Ureter (tissue), 1 donor: Measurements from ENCODE around the gene L2HGDH. TPM values are rescaled to one million over a fixed set of nuclear protein-coding genes. Genes with fewer than 3 reads are reported as not detected.
A peak's percentile ranks its signal among the peaks of the same experiment; 100 is the strongest.

Experiments used
- DNase-seq: peaks from one replicate; pipeline ENCODE4 v3.0.0-alpha.2; 2020; ENCODE audit warnings: low spot score
- total RNA-seq: library from RNA; stranded (reverse); gene quantifications from one replicate; pipeline ENCODE4 v1.2.4, GENCODE V29; 2023
- donor health status: DM: yes; HTN: yes; CAD: no.

Gene L2HGDH
- total RNA-seq, 1 donor from 2014 or later: 7.8 TPM

GRCh38 chr14:50288146-50288545, 23.9 kb downstream of the L2HGDH start:
- no peak for DNase-seq

- no peak for DNase-seq
Measured at GRCh38 chr14:50285861-50286260, 26.2 kb downstream of the L2HGDH start.

- no peak for DNase-seq
Measured at GRCh38 chr14:50272498-50272897, 39.5 kb downstream of the L2HGDH start.

- DNase-seq: no peak
Measured at GRCh38 chr14:50270932-50271331, 41.1 kb downstream of the L2HGDH start.

- DNase-seq: no peak
Measured at GRCh38 chr14:50265029-50265428, 47.0 kb downstream of the L2HGDH start.

- DNase-seq: no peak
Measured at GRCh38 chr14:50263321-50263720, 48.7 kb downstream of the L2HGDH start.

- no peak for DNase-seq
Measured at GRCh38 chr14:50262865-50263264, 49.2 kb downstream of the L2HGDH start.

- DNase-seq: no peak
Measured at GRCh38 chr14:50260511-50260910, 51.5 kb downstream of the L2HGDH start.

- no peak for DNase-seq
Measured at GRCh38 chr14:50260072-50260471, 52.0 kb downstream of the L2HGDH start.

GRCh38 chr14:50257732-50258131, 54.3 kb downstream of the L2HGDH start:
- DNase-seq: no peak

- no peak for DNase-seq
Measured at GRCh38 chr14:50254248-50254647, 57.8 kb downstream of the L2HGDH start.

GRCh38 chr14:50249136-50249775, 62.8 kb downstream of the L2HGDH start:
- no peak for DNase-seq

- no peak for DNase-seq
Measured at GRCh38 chr14:50247245-50247644, 64.8 kb downstream of the L2HGDH start.

- DNase-seq: no peak
Measured at GRCh38 chr14:50242566-50243310, 69.3 kb downstream of the L2HGDH start.

- no peak for DNase-seq
Measured at GRCh38 chr14:50242096-50242495, 69.9 kb downstream of the L2HGDH start.

- no peak for DNase-seq
Measured at GRCh38 chr14:50237427-50237826, 74.6 kb downstream of the L2HGDH start.

GRCh38 chr14:50233951-50234250, 78.1 kb downstream of the L2HGDH start:
- no peak for DNase-seq

- no peak for DNase-seq
Measured at GRCh38 chr14:50233166-50233950, 78.7 kb downstream of the L2HGDH start.

GRCh38 chr14:50232276-50232642, 79.8 kb downstream of the L2HGDH start:
- DNase-seq: no peak

- DNase-seq: peak; percentile 87
Measured at GRCh38 chr14:50231475-50232275, 80.4 kb downstream of the L2HGDH start, which contains the start of gene SOS2. SOS2 (minus strand) TSS chr14:50231578; CDS start chr14:50231283, 295 bp downstream.

GRCh38 chr14:50230701-50231474, 81.1 kb downstream of the L2HGDH start:
- peak; percentile 65 for DNase-seq
